HL-60 (cell line): ENCODE data around the gene IFNA8.

ENCODE experiments used
- POLR2AphosphoS5 ChIP-seq: IDR thresholded peaks from 2 replicates; pipeline ENCODE4 v1.6.1; 2012; ENCODE audit warnings: low read depth
- TF ChIP-seq, protein P1 (sequence below): IDR thresholded peaks from one replicate; pipeline ENCODE4 v1.5.1; 2011; ENCODE audit warnings: low read length, control low read depth, inconsistent platforms; ENCODE audit not compliant: insufficient read depth

DNA sequence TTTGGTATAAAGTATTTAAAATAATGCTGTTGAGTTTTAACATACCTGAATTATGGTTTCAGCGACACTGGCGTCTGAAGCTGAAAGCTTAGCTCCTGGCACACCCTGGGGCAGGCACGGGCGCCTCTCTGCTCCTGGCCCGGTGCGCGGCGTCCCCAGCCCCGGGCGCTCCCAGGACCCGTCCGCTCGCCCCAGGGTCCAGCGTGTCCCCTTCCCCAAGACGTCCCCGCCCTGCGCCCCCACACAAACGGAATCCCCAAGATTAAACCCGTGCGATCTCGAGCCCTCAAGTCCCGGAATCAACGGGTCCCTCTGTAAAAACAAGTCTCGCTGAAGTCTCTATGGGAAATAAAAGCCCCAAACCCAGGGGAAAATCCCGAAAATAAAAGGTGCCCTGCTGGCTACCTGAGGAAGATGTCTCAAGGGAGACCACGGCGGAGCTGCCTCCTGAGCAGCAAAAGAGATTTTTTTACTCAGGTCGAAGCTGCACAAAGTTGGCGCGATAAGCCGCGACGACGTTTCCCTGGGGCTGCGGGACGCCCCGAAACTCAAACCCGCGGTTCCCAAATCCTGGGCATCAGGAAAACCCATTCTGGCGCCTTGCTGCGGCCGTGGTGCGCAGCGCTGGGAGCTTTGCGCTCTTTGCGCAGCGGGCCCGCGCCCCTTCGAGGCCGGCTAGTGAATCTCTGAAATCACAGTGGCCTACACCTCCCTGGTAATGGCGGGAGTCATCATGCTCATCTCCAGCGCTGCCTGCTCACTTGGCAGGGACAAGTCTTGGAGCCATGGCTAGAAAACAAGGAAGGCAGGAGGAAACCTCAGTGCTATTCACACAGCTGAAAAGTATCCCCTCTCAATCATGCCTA is 6.3 kb upstream of the IFNA8 start:
- TF ChIP-seq, protein P1, sequence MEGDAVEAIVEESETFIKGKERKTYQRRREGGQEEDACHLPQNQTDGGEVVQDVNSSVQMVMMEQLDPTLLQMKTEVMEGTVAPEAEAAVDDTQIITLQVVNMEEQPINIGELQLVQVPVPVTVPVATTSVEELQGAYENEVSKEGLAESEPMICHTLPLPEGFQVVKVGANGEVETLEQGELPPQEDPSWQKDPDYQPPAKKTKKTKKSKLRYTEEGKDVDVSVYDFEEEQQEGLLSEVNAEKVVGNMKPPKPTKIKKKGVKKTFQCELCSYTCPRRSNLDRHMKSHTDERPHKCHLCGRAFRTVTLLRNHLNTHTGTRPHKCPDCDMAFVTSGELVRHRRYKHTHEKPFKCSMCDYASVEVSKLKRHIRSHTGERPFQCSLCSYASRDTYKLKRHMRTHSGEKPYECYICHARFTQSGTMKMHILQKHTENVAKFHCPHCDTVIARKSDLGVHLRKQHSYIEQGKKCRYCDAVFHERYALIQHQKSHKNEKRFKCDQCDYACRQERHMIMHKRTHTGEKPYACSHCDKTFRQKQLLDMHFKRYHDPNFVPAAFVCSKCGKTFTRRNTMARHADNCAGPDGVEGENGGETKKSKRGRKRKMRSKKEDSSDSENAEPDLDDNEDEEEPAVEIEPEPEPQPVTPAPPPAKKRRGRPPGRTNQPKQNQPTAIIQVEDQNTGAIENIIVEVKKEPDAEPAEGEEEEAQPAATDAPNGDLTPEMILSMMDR: no peak
- TF ChIP-seq POLR2AphosphoS5: no peak
